SK-N-SH treated with all-trans-retinoic acid at 6 μM for 48 hours (cell line): ENCODE measurements around the gene LMNTD2.

ENCODE experiments used
- ATAC-seq: fragments of 200-7000 bp; cut with Tn5 transposase; 3 replicates; pipeline ENCODE4 v1.9.1; 2020; ENCODE audit warnings: mild to moderate bottlenecking, moderate library complexity
- ARNTL ChIP-seq: fragments of 450-650 bp; formaldehyde crosslinking; IDR thresholded peaks from 2 replicates; pipeline ENCODE4 v1.5.0; 2020; ENCODE audit warnings: low read depth, mild to moderate bottlenecking, moderate library complexity, borderline replicate concordance
- ESRRG ChIP-seq: fragments of 250-450 bp; sonication (Bioruptor Pico); IDR thresholded peaks from 2 replicates; pipeline ENCODE4 v1.6.1; 2021; ENCODE audit warnings: mild to moderate bottlenecking
- GLIS3 ChIP-seq: fragments of 250-450 bp; sonication (Bioruptor Pico); IDR thresholded peaks from 2 replicates; pipeline ENCODE4 v1.5.0; 2020; ENCODE audit warnings: mild to moderate bottlenecking, moderate library complexity
- ISL1 ChIP-seq: fragments of 250-450 bp; sonication (Bioruptor Pico); IDR thresholded peaks from 2 replicates; pipeline ENCODE4 v2.1.2; 2022; ENCODE audit warnings: mild to moderate bottlenecking, moderate library complexity
- OSR1 ChIP-seq: fragments of 250-450 bp; sonication (Bioruptor Pico); IDR thresholded peaks from 2 replicates; pipeline ENCODE4 v1.8.0; 2022; ENCODE audit warnings: moderate library complexity, mild to moderate bottlenecking, inconsistent platforms
- PPARA ChIP-seq: fragments of 250-450 bp; sonication (Bioruptor Pico); IDR thresholded peaks from 2 replicates; pipeline ENCODE4 v1.5.0; 2020; ENCODE audit warnings: mild to moderate bottlenecking, borderline replicate concordance
- RARB ChIP-seq: fragments of 250-450 bp; sonication (Bioruptor Pico); IDR thresholded peaks from 2 replicates; pipeline ENCODE4 v1.8.0; 2021; ENCODE audit warnings: mild to moderate bottlenecking, moderate library complexity
- SNAI2 ChIP-seq: fragments of 250-450 bp; sonication (Bioruptor Pico); IDR thresholded peaks from 2 replicates; pipeline ENCODE4 v1.5.0; 2020; ENCODE audit warnings: mild to moderate bottlenecking, moderate library complexity
- TCF4 ChIP-seq: fragments of 250-450 bp; sonication (Bioruptor Pico); IDR thresholded peaks from 2 replicates; pipeline ENCODE4 v1.8.0; 2021; ENCODE audit warnings: mild to moderate bottlenecking, moderate library complexity, borderline replicate concordance
- ZC3H10 ChIP-seq: fragments of 250-450 bp; sonication (Bioruptor Pico); IDR thresholded peaks from 2 replicates; pipeline ENCODE4 v1.5.1; 2021; ENCODE audit warnings: mild to moderate bottlenecking, moderate library complexity
- ZFP3 ChIP-seq: fragments of 250-450 bp; sonication (Bioruptor Pico); IDR thresholded peaks from 2 replicates; pipeline ENCODE4 v1.5.0; 2020; ENCODE audit warnings: mild to moderate bottlenecking, moderate library complexity
- ZFP30 ChIP-seq: fragments of 450-650 bp; formaldehyde crosslinking; IDR thresholded peaks from 2 replicates; pipeline ENCODE4 v1.5.0; 2022; ENCODE audit warnings: mild to moderate bottlenecking, moderate library complexity
- ZNF565 ChIP-seq: fragments of 450-650 bp; formaldehyde crosslinking; conservative IDR thresholded peaks from 2 replicates; pipeline ENCODE4 v1.5.0; 2020; ENCODE audit warnings: low read depth, mild to moderate bottlenecking, moderate library complexity
- ZNF70 ChIP-seq: fragments of 450-650 bp; formaldehyde crosslinking; IDR thresholded peaks from 2 replicates; pipeline ENCODE4 v1.5.0; 2020; ENCODE audit warnings: mild to moderate bottlenecking, moderate library complexity
- ZNF8 ChIP-seq: fragments of 450-650 bp; formaldehyde crosslinking; IDR thresholded peaks from 2 replicates; pipeline ENCODE4 v1.5.0; 2020; ENCODE audit warnings: mild to moderate bottlenecking, moderate library complexity
- TF ChIP-seq, protein P1 (sequence below): fragments of 250-450 bp; sonication (Bioruptor Pico); IDR thresholded peaks from 2 replicates; pipeline ENCODE4 v1.5.1; 2020; ENCODE audit warnings: low read depth, mild to moderate bottlenecking, moderate library complexity
- TF ChIP-seq, protein P2 (sequence below): fragments of 250-450 bp; sonication (Bioruptor Pico); IDR thresholded peaks from 2 replicates; pipeline ENCODE4 v1.8.0; 2020; ENCODE audit warnings: mild to moderate bottlenecking, moderate library complexity, borderline replicate concordance
- TF ChIP-seq, protein P3 (sequence below): fragments of 250-450 bp; sonication (Bioruptor Pico); IDR thresholded peaks from 2 replicates; pipeline ENCODE4 v1.5.0; 2020; ENCODE audit warnings: mild to moderate bottlenecking, moderate library complexity
- TF ChIP-seq, protein P4 (sequence below): fragments of 250-450 bp; sonication (Bioruptor Pico); IDR thresholded peaks from 2 replicates; pipeline ENCODE4 v1.8.0; 2021; ENCODE audit warnings: low read depth, mild to moderate bottlenecking, moderate library complexity, borderline replicate concordance

Gene LMNTD2

DNA sequence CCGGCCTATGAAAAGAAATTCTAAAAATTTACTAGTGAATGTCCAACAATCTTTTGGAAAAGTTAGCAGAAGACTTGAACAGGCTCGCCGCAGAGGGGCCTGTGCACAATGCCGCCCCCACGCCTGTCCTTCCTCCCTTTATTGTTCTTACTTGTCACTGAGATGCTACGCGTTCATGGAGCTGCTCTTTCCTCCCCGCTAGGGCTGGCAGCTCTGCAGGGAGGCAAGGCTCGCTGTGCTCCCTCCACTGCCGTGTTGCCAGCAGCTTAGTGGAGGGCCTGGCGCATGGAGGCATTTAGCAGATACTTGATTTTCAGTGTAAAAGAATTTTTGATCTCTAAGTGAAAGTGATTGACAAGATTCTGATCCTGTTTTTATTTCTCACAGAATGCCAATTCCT lies 30.5 kb upstream of the LMNTD2 start:
- ATAC-seq = no peak
- TF ChIP-seq ZFP30 (CRISPR knock-in tag) (no peak), OSR1 (no peak), ZNF565 (CRISPR knock-in tag) (no peak)
- TF ChIP-seq, protein P1, sequence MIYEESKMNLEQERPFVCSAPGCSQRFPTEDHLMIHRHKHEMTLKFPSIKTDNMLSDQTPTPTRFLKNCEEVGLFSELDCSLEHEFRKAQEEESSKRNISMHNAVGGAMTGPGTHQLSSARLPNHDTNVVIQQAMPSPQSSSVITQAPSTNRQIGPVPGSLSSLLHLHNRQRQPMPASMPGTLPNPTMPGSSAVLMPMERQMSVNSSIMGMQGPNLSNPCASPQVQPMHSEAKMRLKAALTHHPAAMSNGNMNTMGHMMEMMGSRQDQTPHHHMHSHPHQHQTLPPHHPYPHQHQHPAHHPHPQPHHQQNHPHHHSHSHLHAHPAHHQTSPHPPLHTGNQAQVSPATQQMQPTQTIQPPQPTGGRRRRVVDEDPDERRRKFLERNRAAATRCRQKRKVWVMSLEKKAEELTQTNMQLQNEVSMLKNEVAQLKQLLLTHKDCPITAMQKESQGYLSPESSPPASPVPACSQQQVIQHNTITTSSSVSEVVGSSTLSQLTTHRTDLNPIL (CRISPR knock-in tag) = no peak
- TF ChIP-seq, protein P2, sequence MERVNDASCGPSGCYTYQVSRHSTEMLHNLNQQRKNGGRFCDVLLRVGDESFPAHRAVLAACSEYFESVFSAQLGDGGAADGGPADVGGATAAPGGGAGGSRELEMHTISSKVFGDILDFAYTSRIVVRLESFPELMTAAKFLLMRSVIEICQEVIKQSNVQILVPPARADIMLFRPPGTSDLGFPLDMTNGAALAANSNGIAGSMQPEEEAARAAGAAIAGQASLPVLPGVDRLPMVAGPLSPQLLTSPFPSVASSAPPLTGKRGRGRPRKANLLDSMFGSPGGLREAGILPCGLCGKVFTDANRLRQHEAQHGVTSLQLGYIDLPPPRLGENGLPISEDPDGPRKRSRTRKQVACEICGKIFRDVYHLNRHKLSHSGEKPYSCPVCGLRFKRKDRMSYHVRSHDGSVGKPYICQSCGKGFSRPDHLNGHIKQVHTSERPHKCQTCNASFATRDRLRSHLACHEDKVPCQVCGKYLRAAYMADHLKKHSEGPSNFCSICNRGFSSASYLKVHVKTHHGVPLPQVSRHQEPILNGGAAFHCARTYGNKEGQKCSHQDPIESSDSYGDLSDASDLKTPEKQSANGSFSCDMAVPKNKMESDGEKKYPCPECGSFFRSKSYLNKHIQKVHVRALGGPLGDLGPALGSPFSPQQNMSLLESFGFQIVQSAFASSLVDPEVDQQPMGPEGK (CRISPR knock-in tag) = no peak

DNA sequence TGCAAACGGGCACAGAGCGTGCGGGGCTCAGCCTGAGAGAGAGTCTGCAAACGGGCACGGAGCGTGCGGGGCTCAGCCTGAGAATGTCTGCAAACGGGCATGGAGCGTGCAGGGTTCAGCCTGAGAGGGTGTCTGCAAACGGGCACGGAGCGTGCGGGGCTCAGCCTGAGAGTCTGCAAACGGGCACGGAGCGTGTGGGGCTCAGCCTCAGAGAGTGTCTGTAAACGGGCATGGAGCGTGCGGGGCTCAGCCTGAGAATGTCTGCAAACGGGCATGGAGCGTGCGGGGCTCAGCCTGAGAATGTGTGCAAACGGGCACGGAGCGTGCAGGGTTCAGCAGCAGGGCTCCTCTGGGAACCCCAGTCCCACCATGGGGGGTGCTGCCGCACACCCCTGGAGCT lies 29.3 kb upstream of the LMNTD2 start:
- TF ChIP-seq, protein P3, sequence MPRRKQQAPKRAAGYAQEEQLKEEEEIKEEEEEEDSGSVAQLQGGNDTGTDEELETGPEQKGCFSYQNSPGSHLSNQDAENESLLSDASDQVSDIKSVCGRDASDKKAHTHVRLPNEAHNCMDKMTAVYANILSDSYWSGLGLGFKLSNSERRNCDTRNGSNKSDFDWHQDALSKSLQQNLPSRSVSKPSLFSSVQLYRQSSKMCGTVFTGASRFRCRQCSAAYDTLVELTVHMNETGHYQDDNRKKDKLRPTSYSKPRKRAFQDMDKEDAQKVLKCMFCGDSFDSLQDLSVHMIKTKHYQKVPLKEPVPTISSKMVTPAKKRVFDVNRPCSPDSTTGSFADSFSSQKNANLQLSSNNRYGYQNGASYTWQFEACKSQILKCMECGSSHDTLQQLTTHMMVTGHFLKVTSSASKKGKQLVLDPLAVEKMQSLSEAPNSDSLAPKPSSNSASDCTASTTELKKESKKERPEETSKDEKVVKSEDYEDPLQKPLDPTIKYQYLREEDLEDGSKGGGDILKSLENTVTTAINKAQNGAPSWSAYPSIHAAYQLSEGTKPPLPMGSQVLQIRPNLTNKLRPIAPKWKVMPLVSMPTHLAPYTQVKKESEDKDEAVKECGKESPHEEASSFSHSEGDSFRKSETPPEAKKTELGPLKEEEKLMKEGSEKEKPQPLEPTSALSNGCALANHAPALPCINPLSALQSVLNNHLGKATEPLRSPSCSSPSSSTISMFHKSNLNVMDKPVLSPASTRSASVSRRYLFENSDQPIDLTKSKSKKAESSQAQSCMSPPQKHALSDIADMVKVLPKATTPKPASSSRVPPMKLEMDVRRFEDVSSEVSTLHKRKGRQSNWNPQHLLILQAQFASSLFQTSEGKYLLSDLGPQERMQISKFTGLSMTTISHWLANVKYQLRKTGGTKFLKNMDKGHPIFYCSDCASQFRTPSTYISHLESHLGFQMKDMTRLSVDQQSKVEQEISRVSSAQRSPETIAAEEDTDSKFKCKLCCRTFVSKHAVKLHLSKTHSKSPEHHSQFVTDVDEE (CRISPR knock-in tag) = no peak
- no peak for TF ChIP-seq TCF4 (CRISPR knock-in tag)
- no peak for TF ChIP-seq SNAI2 (CRISPR knock-in tag)
- TF ChIP-seq ESRRG (CRISPR knock-in tag) = no peak
- TF ChIP-seq RARB (CRISPR knock-in tag) = no peak
- no peak for TF ChIP-seq ARNTL (CRISPR knock-in tag)
- TF ChIP-seq, protein P2 (CRISPR knock-in tag) = no peak
- TF ChIP-seq ISL1 (CRISPR knock-in tag) = no peak
- TF ChIP-seq PPARA (CRISPR knock-in tag) = no peak
- TF ChIP-seq ZNF8 (CRISPR knock-in tag) = no peak
- TF ChIP-seq, protein P4, sequence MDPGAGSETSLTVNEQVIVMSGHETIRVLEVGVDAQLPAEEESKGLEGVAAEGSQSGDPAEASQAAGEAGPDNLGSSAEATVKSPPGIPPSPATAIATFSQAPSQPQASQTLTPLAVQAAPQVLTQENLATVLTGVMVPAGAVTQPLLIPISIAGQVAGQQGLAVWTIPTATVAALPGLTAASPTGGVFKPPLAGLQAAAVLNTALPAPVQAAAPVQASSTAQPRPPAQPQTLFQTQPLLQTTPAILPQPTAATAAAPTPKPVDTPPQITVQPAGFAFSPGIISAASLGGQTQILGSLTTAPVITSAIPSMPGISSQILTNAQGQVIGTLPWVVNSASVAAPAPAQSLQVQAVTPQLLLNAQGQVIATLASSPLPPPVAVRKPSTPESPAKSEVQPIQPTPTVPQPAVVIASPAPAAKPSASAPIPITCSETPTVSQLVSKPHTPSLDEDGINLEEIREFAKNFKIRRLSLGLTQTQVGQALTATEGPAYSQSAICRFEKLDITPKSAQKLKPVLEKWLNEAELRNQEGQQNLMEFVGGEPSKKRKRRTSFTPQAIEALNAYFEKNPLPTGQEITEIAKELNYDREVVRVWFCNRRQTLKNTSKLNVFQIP (CRISPR knock-in tag) = no peak
- no peak for TF ChIP-seq OSR1
- no peak for TF ChIP-seq GLIS3
- TF ChIP-seq ZNF565 (CRISPR knock-in tag) = no peak
- TF ChIP-seq ZNF70 (CRISPR knock-in tag) = no peak
- no peak for ATAC-seq

DNA sequence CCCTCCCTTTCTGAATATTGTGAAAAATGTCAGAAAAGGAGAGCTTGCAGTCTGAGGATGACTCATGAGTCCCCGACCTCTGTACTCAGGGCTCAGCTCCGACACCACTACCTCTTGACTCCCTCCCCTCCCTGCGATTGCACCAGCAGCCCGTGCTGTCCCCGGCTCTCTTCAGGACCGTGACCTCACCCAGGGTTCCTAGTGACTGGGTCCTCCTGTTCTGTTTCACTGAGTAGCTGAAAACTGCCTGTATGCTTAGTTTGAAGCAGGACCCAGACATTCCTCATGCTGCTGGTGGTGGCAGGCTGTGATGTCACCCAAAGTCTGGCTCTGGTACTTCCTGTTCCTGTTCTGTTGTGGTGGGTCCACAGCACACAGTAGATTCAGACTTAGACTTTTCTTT lies 27.4 kb upstream of the LMNTD2 start:
- ATAC-seq = peak; percentile 54
- TF ChIP-seq ZNF70 (CRISPR knock-in tag) = no peak
- TF ChIP-seq ARNTL (CRISPR knock-in tag) = no peak
- TF ChIP-seq ZNF8 (CRISPR knock-in tag) = no peak
- TF ChIP-seq OSR1 = no peak
- TF ChIP-seq GLIS3 = no peak
- TF ChIP-seq, protein P1 (CRISPR knock-in tag) = no peak
- no peak for TF ChIP-seq ZC3H10
- TF ChIP-seq, protein P2 (CRISPR knock-in tag) = no peak
- no peak for TF ChIP-seq ZFP30 (CRISPR knock-in tag)
- TF ChIP-seq TCF4 (CRISPR knock-in tag) = no peak
- TF ChIP-seq ZFP3 = no peak
- TF ChIP-seq, protein P4 (CRISPR knock-in tag) = no peak
